HepG2 (cell line): ENCODE measurements around the gene SPP1. TPM values are rescaled to one million over a fixed set of nuclear protein-coding genes. Genes with fewer than 3 reads are reported as not detected.

Source experiments
- ATAC-seq: fragments of 200-7000 bp; cut with Tn5 transposase; 3 replicates; pipeline ENCODE4 v1.9.1; 2020; ENCODE audit warnings: mild to moderate bottlenecking, moderate library complexity
- BruUV-seq: library from RNA; stranded (reverse); fragments of 400-500 nt; replicated peaks from 2 replicates; lab custom pipeline; 2021; lab: Mats Ljungman, UMichigan
- CTCF ChIA-PET: fragments of 300-600 bp; formaldehyde crosslinking; extraction: SDS; loops from one replicate; lab custom pipeline; 2021; ENCODE audit warnings: low total read pairs, inconsistent platforms, low intra/inter-chr PET ratio; lab: Yijun Ruan, JAX
- POLR2A ChIA-PET: fragments of 350-600 bp; sonication (Branson Sonifier 250); formaldehyde crosslinking; loops from one replicate; lab custom pipeline; 2020; ENCODE audit warnings: antibody characterized with exemption, inconsistent platforms; lab: Yijun Ruan, JAX
- DNase-seq: peaks from one replicate; pipeline ENCODE4 v3.0.0-alpha.2; 2015; ENCODE audit warnings: low spot score
- FAIRE-seq: peaks from 3 replicates; lab custom pipeline; 2011; peaks lifted over from hg19 to GRCh38; lab: Jason Lieb, UNC
- H2AFZ ChIP-seq: one replicate; pipeline ENCODE4 v1.6.1; 2011; ENCODE audit warnings: low read length, inconsistent platforms
- H3K27ac ChIP-seq: fragments of 300-600 bp; 3 replicates; pipeline ENCODE4 v1.8.0; 2011; ENCODE audit warnings: mixed run types, mild to moderate bottlenecking, mixed read lengths, low read length, inconsistent platforms; ENCODE audit not compliant: insufficient read depth; ENCODE audit errors: extremely low read length
- H3K27me3 ChIP-seq, 2 experiments: fragments of 200-600 bp in 1 of 2; 2 replicates in 1 of 2; 3 replicates in 1 of 2; pipeline versions ENCODE4 v1.6.0 to v1.8.0; 2011; ENCODE audit warnings: low read length in 2 of 2, mild to moderate bottlenecking in 2 of 2, moderate library complexity in 2 of 2, inconsistent platforms in 1 of 2; ENCODE audit not compliant: insufficient read depth in 2 of 2, control insufficient read depth in 1 of 2
- H3K36me3 ChIP-seq, 2 experiments: fragments of 200-600 bp in 1 of 2; replicated peaks in 1 of 2; 2 replicates in 1 of 2; 3 replicates in 1 of 2; pipeline versions ENCODE4 v1.5.1 to v1.8.0; 2011; ENCODE audit warnings: low read length in 2 of 2, inconsistent platforms in 1 of 2; ENCODE audit not compliant: insufficient read depth in 2 of 2, control insufficient read depth in 1 of 2
- H3K4me1 ChIP-seq: 2 replicates; pipeline ENCODE4 v1.5.1; 2012; ENCODE audit warnings: low read length, inconsistent platforms; ENCODE audit not compliant: insufficient read depth
- H3K4me2 ChIP-seq: 2 replicates; pipeline ENCODE4 v1.6.0; 2011; ENCODE audit warnings: low read depth, low read length, inconsistent platforms
- H3K4me3 ChIP-seq, 3 experiments: fragments of 200-600 bp in 1 of 3; sonication (generic), shearing (Covaris generic) in 1 of 3; replicated peaks in 1 of 3; 2 replicates each; pipeline ENCODE4 v1.5.1; 2011 to 2016; ENCODE audit warnings: low read length in 3 of 3, inconsistent platforms in 2 of 3, low read depth in 2 of 3, mild to moderate bottlenecking in 2 of 3, control low read depth in 1 of 3, mixed read lengths in 1 of 3; ENCODE audit not compliant: insufficient read depth in 1 of 3
- H3K79me2 ChIP-seq: one replicate; pipeline ENCODE4 v1.6.1; 2011; ENCODE audit warnings: low read length, inconsistent platforms; ENCODE audit not compliant: insufficient read depth
- H3K9ac ChIP-seq: 2 replicates; pipeline ENCODE4 v1.6.0; 2011; ENCODE audit warnings: mild to moderate bottlenecking, low read depth, low read length, inconsistent platforms; ENCODE audit not compliant: insufficient read depth
- H3K9me3 ChIP-seq: 2 replicates; pipeline ENCODE4 v1.5.1; 2012; ENCODE audit warnings: mild to moderate bottlenecking, low read length
- H4K20me1 ChIP-seq: 2 replicates; pipeline ENCODE4 v1.6.0; 2011; ENCODE audit warnings: inconsistent platforms, mild to moderate bottlenecking, low read length, moderate library complexity; ENCODE audit not compliant: insufficient read depth
- AHDC1 ChIP-seq: sonication (generic); formaldehyde crosslinking; IDR thresholded peaks from 2 replicates; pipeline ENCODE4 v1.5.1; 2020; ENCODE audit warnings: mild to moderate bottlenecking, missing genetic modification reagents, borderline replicate concordance
- CEBPZ ChIP-seq: IDR thresholded peaks from 2 replicates; pipeline ENCODE4 v1.6.1; 2012; ENCODE audit warnings: low read length, improper control_type of control experiment
- MAF1 ChIP-seq: sonication (generic); formaldehyde crosslinking; IDR thresholded peaks from 2 replicates; pipeline ENCODE4 v1.5.0; 2020; ENCODE audit warnings: missing genetic modification reagents, borderline replicate concordance
- MEIS1 ChIP-seq: sonication (generic); formaldehyde crosslinking; IDR thresholded peaks from 2 replicates; pipeline ENCODE4 v1.9.0; 2021; ENCODE audit warnings: mild to moderate bottlenecking, missing genetic modification reagents, moderate library complexity, borderline replicate concordance
- MIXL1 ChIP-seq: IDR thresholded peaks from 2 replicates; pipeline ENCODE4 v1.6.1; 2016
- NFAT5 ChIP-seq: sonication (generic); formaldehyde crosslinking; IDR thresholded peaks from 2 replicates; pipeline ENCODE4 v1.4.0; 2020; ENCODE audit warnings: missing genetic modification reagents
- NKX3-1 ChIP-seq: sonication (generic); formaldehyde crosslinking; IDR thresholded peaks from 2 replicates; pipeline ENCODE4 v1.5.0; 2020; ENCODE audit warnings: missing genetic modification reagents
- ZNF7 ChIP-seq: IDR thresholded peaks from 2 replicates; pipeline ENCODE4 v1.6.1; 2016; ENCODE audit warnings: missing biosample characterization, missing genetic modification reagents
- WGBS: methylation state at CpG from one replicate; pipeline ENCODE4 v1.1.6; 2017; ENCODE audit warnings: low lambda C conversion rate; 5-methylcytosine and 5-hydroxymethylcytosine counted together
- in situ Hi-C: cut with HindIII; loops from 2 replicates; pipeline ENCODE4 v1.10.0; 2017; ENCODE audit warnings: low pct_unique_long_range_greater_than_20kb; ENCODE audit not compliant: extremely low pct_ligation_motif_present
- intact Hi-C: fragments of 100-400 bp; cut with micrococcal nuclease; formaldehyde crosslinking; loops from one replicate; pipeline ENCODE4 v1.10.0; 2022; ENCODE audit not compliant: unreplicated experiment
- polyA plus RNA-seq, 8 experiments: library from polyadenylated mRNA; depleted of rRNA in 3 of 8; stranded (reverse) in 7 of 8; unstranded in 1 of 8; fragments of >200 nt; fragmentation: Illumina TruSeq in 4 of 8; extraction: Trizol in 4 of 8; gene quantifications; 2 replicates each; pipeline versions ENCODE4 v1.2.1 to v1.2.3, GENCODE V29; 2011 to 2016; ENCODE audit warnings: low read depth in 4 of 8, missing spikeins in 1 of 8, mixed read lengths in 1 of 8; ENCODE audit not compliant: insufficient read depth in 1 of 8
- total RNA-seq, 5 experiments: library from RNA; depleted of rRNA; stranded (reverse); fragments of >200 nt; fragmentation: Illumina TruSeq; extraction: Trizol; gene quantifications; 2 replicates each; pipeline ENCODE4 v1.2.3, GENCODE V29; 2016; ENCODE audit warnings: low read depth in 1 of 5

SPP1 gene
- total and polyA plus RNA-seq, 2 of the 13 experiments (the other 11 are each of a cell fraction or from before 2014, with no cell fraction given), result 682 to 788 TPM

GRCh38 chr4:87975466-87975865 is at the start of gene SPP1 (continued):
- no peak for TF ChIP-seq CEBPZ
- TF ChIP-seq, all 625 proteins: peak for 22

- BruUV-seq, result no TSS peak
- 70% methylated on average over 4 of the region's 4 CpGs for WGBS
- in situ Hi-C loops (no loop called here), intact Hi-C loops (loop anchor here (2.0 kb wide), 1 partner anchor 14 kb away; no protein-coding TSS in a partner anchor)
- H2AFZ ChIP-seq, result no peak overlapping the region
- no peaks in the 10 kb centered on the region; the same call in 1 of the 2 replicates for H3K9me3 ChIP-seq
- H3K79me2 ChIP-seq, result no peaks in the 10 kb centered on the region
- no peak overlapping the region for H3K27ac ChIP-seq
- H3K9ac ChIP-seq, result no peak overlapping the region
- POLR2A ChIA-PET, result no interaction called here
- no peak overlapping the region for H3K4me2 ChIP-seq
- H3K4me1 ChIP-seq, result no peaks in the 10 kb centered on the region
- CTCF ChIA-PET, result no interaction called here
- no peak for ATAC-seq
- H4K20me1 ChIP-seq, result no peaks in the 10 kb centered on the region
- H3K4me3 ChIP-seq, result no peak overlapping the region
- H3K36me3 ChIP-seq, result no peaks in the 10 kb centered on the region
- no peak for DNase-seq
- FAIRE-seq, result no peak
- H3K27me3 ChIP-seq, result no peaks in the 10 kb centered on the region
- TF ChIP-seq MAF1 (CRISPR knock-in tag) (no peak), MIXL1 (CRISPR knock-in tag) (no peak), MEIS1 (CRISPR knock-in tag) (no peak), NKX3-1 (CRISPR knock-in tag) (no peak), NFAT5 (no peak), ZNF7 (CRISPR knock-in tag) (no peak), AHDC1 (CRISPR knock-in tag) (no peak)
These were observed 48.9 kb upstream of the SPP1 start for GRCh38 chr4:87926554-87927098.
